Measurements from ENCODE around the gene CDKN2D. TPM values are rescaled to one million over a fixed set of nuclear protein-coding genes. Genes with fewer than 3 reads are reported as not detected.

The CDKN2D gene
- total and polyA plus RNA-seq, 2 of the 13 experiments (the other 11 are each of a cell fraction or from before 2014, with no cell fraction given): 5.4 to 8.6 TPM

DNA sequence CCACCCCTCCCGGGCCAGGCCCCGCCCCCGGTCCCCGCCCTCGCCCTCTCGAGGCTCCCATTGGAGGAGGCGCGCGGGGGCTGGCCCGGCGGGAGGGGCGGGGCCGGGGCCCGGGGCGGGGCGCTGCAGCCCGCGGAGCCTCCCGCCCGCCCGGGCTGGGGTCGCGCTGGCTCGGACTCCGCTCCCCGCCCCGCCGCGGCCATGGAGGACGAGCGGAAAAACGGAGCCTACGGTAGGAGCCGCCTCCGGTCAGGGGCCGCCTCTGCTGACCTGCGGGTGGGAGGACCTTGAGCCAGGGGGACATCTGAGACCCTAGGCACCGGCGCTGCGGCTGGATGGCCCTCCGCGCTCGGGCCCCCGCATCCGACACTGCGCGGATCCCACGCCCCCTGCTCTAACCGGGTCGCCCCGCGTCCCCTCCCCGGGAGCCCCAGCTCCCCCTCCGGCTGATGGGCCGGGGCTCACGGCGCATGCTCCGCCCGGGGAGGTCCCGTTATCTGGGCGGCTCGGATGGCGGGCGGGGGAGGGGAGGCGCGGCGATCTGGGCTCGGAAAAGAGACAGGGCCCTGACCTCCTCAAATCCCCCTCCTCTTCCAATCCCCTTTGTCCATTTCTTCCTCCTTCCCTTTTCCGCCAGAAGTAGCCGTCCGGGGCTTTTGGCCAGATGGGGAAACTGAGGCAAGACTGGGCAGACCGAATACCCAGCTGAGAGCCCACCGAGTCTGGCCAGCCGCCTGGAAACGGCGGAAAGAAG lies 33.7 kb upstream of the CDKN2D start:
- WGBS (ENCODE audit: low lambda C conversion rate): 12% methylated on average over 17 of the region's 76 CpGs
- Histone ChIP-seq H3K27ac (ENCODE audit: extremely low read length, insufficient read depth, low read length) (no peak overlapping the region), H4K20me1 (ENCODE audit: insufficient read depth, low read length) (no peaks in the 10 kb centered on the region), H2AFZ (ENCODE audit: low read length) (no peak overlapping the region), H3K4me1 (ENCODE audit: insufficient read depth, low read length) (peaks cover 28% of the 10 kb centered on the region), H3K4me2 (ENCODE audit: low read depth, low read length) (peak overlapping the region; percentile 84), H3K27me3 (ENCODE audit: control insufficient read depth in 1 of 2, insufficient read depth in 2 of 2, low read length in 2 of 2) (peaks cover 2 to 17% of the 10 kb centered on the region in 2 experiments; a peak in 3 of 5 replicates), H3K9ac (ENCODE audit: insufficient read depth, low read depth, low read length) (peak overlapping the region; percentile 73), H3K4me3 (replicated peaks in 1 of 3; ENCODE audit: insufficient read depth in 1 of 3, low read depth in 2 of 3, low read length in 3 of 3) (peak overlapping the region; percentile 75 to 95 (median 92)), H3K79me2 (ENCODE audit: insufficient read depth, low read length) (no peaks in the 10 kb centered on the region), H3K36me3 (replicated peaks in 1 of 2; ENCODE audit: control insufficient read depth in 1 of 2, insufficient read depth in 2 of 2, low read length in 2 of 2) (no peaks in the 10 kb centered on the region), H3K9me3 (ENCODE audit: low read length) (no peaks in the 10 kb centered on the region)
- BruUV-seq (replicated peaks): no TSS peak
- DNase-seq (ENCODE audit: low spot score): peak; percentile 31
- ChIA-PET POLR2A (interaction anchor here (0.9 to 1.5 kb wide), 3 partner anchors 44 to 233 kb away, joined by 3 read pairs; partner anchors contain the start of genes CDC37 and TMED1), CTCF (ENCODE audit: low intra/inter-chr PET ratio, low total read pairs) (interaction anchor here (1.2 kb wide), 1 partner anchor 21 kb away, joined by 3 read pairs; no protein-coding TSS in a partner anchor)
- intact Hi-C loops (cut with micrococcal nuclease; ENCODE audit: unreplicated experiment): no loop called here
- peak; percentile 93 for ATAC-seq
- in situ Hi-C loops (cut with HindIII; ENCODE audit: extremely low pct_ligation_motif_present, low pct_unique_long_range_greater_than_20kb): no loop called here
- no peak for FAIRE-seq
- no peak for TF ChIP-seq LCORL (IDR thresholded peaks at IDR 0.05)
- peak; percentile 44; the same call in 1 of the 2 replicates for TF ChIP-seq LCORL (CRISPR knock-in tag; IDR thresholded peaks at IDR 0.05)
- 0 out of 2 replicates have a peak, but pooled peaks have one; percentile 9 for TF ChIP-seq FOXP4 (CRISPR knock-in tag; IDR thresholded peaks at IDR 0.05)
- TF ChIP-seq, protein P1, sequence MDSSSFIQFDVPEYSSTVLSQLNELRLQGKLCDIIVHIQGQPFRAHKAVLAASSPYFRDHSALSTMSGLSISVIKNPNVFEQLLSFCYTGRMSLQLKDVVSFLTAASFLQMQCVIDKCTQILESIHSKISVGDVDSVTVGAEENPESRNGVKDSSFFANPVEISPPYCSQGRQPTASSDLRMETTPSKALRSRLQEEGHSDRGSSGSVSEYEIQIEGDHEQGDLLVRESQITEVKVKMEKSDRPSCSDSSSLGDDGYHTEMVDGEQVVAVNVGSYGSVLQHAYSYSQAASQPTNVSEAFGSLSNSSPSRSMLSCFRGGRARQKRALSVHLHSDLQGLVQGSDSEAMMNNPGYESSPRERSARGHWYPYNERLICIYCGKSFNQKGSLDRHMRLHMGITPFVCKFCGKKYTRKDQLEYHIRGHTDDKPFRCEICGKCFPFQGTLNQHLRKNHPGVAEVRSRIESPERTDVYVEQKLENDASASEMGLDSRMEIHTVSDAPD (CRISPR knock-in tag; IDR thresholded peaks at IDR 0.05): no peak
- no peak for TF ChIP-seq ZNF225 (CRISPR knock-in tag; IDR thresholded peaks at IDR 0.05)
- no peak for TF ChIP-seq STAT5B (CRISPR knock-in tag; IDR thresholded peaks at IDR 0.05)
- peak; percentile 49; the same call in 1 of the 2 replicates for TF ChIP-seq ZFY (CRISPR knock-in tag; IDR thresholded peaks at IDR 0.05)
- 0 out of 2 replicates have a peak, but pooled peaks have one; percentile 9 for TF ChIP-seq ZMYM4 (CRISPR knock-in tag; IDR thresholded peaks at IDR 0.05)
- TF ChIP-seq FOXC1 (CRISPR knock-in tag; IDR thresholded peaks at IDR 0.05; ENCODE audit: borderline replicate concordance): peak; percentile 69; the same call in 1 of the 2 replicates
- TF ChIP-seq RAD51 (IDR thresholded peaks at IDR 0.05; ENCODE audit: borderline replicate concordance): no peak
- no peak for TF ChIP-seq SCMH1 (CRISPR knock-in tag; IDR thresholded peaks at IDR 0.05; ENCODE audit: borderline replicate concordance)
- peak; percentile 40; the same call in 1 of the 2 replicates for TF ChIP-seq ZSCAN12 (CRISPR knock-in tag; IDR thresholded peaks at IDR 0.05)
- TF ChIP-seq, protein P2, sequence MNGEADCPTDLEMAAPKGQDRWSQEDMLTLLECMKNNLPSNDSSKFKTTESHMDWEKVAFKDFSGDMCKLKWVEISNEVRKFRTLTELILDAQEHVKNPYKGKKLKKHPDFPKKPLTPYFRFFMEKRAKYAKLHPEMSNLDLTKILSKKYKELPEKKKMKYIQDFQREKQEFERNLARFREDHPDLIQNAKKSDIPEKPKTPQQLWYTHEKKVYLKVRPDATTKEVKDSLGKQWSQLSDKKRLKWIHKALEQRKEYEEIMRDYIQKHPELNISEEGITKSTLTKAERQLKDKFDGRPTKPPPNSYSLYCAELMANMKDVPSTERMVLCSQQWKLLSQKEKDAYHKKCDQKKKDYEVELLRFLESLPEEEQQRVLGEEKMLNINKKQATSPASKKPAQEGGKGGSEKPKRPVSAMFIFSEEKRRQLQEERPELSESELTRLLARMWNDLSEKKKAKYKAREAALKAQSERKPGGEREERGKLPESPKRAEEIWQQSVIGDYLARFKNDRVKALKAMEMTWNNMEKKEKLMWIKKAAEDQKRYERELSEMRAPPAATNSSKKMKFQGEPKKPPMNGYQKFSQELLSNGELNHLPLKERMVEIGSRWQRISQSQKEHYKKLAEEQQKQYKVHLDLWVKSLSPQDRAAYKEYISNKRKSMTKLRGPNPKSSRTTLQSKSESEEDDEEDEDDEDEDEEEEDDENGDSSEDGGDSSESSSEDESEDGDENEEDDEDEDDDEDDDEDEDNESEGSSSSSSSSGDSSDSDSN (CRISPR knock-in tag; IDR thresholded peaks at IDR 0.05): peak; percentile 41; the same call in 1 of the 2 replicates
- TF ChIP-seq HDAC1 (CRISPR knock-in tag; IDR thresholded peaks at IDR 0.05): peak; percentile 54
- TF ChIP-seq ZBTB46 (CRISPR knock-in tag; IDR thresholded peaks at IDR 0.05; ENCODE audit: borderline replicate concordance): no peak
- no peak for TF ChIP-seq RARG (CRISPR knock-in tag; IDR thresholded peaks at IDR 0.05; ENCODE audit: low read depth)
- TF ChIP-seq ZNF451 (CRISPR knock-in tag; IDR thresholded peaks at IDR 0.05): peak; percentile 75; the same call in 1 of the 2 replicates

All from HepG2 (cell line).